ENCODE results near the gene OR3A1.
"Not testable (repeated sequence)": the region's sequence is repeated elsewhere in the genome, so short reads cannot be mapped to it uniquely, and the experiment has no call there.

The OR3A1 gene, protein sequence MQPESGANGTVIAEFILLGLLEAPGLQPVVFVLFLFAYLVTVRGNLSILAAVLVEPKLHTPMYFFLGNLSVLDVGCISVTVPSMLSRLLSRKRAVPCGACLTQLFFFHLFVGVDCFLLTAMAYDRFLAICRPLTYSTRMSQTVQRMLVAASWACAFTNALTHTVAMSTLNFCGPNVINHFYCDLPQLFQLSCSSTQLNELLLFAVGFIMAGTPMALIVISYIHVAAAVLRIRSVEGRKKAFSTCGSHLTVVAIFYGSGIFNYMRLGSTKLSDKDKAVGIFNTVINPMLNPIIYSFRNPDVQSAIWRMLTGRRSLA

DNA sequence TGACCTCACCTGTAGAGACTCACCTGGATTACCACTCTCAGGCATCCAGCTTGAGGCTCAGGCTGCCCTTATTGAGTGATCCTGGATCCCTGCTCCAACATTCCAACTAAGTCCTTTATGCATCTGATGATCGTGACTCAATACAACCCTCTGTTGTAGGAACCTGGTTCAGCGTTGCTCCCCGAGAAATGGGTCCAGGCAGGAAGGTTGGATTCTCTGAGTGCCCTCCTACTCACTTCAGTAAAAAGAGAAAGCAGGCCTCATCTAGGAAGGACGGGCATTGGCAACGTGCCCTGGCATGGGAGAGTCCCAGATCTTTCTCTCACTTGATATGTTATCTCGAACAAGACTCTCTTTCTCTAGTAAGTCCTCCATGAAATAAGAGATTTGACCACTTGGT is at the start of gene OR3A1:
TSS of gene OR3A1 (minus strand) at position 101 of the 400 bp plus-strand sequence. CDS start 5,778 bp downstream, outside the sequence.
- no peak for DNase-seq

DNA sequence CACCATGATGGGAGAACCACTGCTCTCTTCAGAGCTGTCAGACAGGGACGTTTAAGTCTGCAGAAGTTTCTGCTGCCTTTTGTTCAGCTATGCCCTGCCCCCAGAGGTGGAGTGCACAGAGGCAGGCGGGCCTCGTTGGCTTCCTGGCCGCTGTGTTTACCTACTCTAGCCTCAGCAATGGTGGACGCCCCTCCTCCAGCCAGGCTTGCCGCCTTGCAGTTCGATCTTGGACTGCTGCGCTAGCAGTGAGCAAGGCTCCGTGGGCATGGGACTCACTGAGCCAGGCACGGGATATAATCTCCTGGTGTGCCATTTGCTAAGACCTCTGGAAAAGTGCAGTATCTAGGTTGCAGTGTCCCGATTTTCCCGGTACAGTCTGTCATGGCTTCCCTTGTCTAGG is 44.6 kb upstream of the OR3A1 start:
- not testable (repeated sequence) for DNase-seq

DNA sequence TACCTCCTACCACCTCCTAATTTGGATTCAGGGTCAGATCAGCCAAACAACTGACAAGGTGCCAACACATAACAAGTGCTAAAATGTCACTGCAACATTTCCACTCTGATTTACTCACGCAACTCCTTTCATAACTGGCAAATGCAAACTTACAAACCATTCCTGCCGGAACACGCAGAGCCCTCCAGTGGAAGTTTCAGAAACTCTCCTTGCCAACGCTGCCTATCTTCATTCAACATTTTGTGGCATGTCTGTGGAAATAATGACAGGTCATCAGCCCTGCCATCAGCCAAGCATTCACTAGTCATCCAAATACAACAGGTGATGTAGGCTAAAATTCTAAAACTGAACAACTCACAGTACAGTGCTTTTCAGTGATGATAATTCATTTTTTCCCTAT is 37.7 kb upstream of the OR3A1 start:
- no peak for DNase-seq

DNA sequence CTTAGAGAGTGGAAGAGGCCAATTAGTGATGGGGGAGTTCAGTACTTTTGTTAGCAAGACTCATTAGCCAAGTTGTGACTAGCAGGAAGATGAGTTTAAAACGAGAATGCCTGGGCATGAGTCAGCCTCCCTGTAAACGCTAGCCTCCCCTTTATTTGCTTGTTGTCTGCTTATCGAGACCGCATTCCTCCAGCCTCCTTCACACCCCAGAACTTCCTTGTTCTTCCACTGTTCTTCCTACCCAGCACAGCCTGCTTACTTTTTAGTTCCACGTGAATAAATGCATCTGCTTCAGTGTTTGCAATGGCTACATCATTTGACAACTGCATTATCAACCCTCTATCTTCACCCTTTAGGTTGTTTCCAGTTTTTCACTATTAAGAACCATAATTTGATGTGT is 20.2 kb upstream of the OR3A1 start:
- no peak for DNase-seq

DNA sequence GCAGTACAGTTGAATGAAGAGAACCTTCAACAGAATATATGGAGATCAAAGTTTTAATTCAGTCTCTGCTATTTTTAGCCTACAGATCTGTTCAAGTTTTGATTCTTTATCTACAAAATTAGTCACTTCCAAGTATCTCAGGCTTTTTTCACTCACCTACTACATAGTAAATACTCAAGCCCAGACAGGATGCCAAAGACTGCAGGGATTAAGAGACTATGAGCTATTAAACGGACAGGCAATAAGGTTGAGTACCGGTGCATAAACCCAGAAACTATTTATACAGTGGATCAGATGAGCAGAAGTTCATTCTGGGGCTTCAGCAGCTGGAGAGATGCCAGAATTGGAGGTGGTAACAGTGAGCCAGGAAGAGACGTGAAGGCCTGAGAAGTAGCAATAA is 18.7 kb upstream of the OR3A1 start:
- DNase-seq, result no peak

DNA sequence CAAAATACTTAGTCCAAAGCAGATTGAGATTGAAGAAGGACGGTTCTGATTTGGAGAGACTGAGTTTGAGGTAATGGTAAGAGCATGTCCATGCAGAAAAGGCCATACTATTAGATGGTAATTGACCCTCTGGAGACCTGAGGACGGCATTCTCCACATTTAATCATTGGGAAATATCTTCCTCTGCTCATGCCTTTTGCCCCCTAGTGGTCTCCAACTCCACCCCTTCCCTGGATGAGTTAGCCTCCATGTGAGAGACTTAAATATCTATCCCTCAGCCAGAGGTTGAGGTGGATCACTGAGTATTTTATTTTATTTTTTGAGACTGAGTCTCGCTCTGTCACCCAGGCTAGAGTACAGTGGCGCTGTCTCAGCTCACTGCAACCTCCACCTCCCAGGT is 10.4 kb upstream of the OR3A1 start:
- DNase-seq, result no peak

DNA sequence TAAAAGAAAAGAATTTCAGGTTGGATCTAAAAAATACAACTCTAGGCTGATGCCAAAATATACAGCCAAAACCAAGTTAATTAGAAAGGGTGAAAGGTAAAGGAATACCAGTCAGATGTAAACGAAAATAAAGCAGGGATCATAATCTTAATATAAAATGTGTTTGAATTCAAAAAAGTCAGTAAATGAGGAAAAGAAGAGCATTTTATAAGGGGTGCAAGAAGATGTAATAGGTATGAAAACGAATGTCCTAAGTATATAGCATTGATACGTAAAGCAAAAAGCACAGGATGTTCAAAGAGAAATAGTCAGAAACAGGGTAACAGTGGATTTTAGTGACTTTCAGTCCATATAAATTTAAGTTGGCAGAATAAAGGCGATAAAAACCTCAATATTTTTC is 2.5 kb downstream of the OR3A1 start:
- no peak for DNase-seq

DNA sequence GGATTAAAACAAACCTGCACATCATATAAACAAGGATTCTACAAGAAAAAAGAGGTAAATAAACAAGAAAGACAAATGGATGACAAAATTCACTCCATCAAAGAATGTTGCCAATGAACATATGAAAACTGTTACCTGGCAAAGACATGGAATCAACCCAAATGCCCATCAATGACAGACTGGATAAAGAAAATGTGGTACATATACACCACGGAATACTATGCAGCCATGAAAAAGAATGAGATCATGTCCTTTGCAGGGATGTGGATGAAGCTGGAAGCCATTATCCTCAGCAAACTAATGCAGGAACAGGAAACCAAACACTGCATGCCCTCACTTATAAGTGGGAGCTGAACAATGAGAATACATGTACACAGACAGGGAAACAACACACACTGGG is 4.6 kb downstream of the OR3A1 start:
- DNase-seq, result not testable (repeated sequence)

DNA sequence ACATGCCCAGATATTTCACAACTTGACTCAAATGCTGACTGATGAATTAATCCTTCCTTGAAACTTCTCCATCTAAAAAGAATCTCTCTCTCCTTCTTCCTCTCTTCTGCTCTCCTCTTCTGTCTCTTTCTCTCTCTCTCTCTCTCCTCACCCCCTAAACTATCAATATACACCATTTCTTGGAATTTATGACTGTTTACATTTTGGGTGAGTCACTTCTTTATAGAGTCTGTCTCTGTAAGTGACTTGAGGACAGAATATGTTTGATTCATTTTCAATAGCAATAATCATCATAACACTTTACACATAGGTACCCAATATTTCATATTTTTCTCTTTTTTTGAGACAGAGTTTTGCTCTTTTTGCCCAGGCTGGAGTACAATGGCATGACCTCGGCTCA is 15.3 kb downstream of the OR3A1 start:
- no peak for DNase-seq

DNA sequence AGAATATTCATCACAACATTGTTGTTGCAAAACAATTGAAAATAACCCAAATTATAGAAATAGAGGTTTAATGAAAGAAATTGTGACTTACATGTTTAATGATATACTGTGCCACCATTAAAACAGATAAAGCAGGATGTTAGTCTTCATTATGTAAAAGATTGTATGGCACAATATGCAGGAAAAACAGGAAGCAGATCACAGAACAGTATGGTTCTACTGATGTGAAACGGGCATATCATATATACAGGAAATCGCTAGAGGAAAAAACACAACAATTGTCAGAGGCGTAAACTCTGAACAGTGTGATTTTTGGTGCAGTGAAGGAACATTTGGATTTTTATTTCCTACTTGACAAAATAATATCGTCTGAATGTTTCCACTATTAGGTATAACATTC is 22.0 kb downstream of the OR3A1 start:
- no peak for DNase-seq

DNA sequence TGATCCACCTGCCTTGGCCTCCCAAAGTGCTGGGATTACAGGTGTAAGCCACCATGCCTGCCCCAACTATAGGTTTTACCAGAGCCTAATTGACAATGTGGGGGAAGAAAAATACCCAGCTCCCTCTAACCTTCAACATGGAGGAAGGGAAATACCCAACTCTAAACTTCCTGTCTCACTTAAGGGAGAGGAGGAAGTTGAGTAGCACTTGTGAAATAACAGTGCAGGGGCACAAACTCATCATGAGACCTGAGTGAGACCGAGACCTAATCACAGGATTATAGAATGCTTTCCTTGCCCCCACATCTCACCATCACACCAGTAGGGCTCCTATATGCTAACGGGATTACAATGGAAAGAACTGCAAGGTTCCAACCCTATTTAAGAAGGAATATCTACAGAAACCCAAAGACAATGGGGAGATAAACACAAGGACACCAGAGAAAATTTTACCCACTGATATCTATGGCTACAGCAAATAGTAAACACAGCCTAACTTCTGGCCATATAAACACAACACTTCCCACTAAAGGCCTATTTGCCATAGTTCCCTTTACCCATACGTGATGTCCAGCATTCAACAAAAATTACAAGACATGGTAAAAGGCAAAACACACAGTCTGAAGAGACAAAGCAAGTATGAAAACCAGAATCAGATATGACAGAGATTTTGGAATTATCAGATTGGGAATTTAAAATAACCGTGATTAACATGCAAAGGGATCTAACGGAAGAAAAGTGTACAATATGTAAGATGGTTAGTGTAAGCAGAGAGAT is 26.9 kb downstream of the OR3A1 start:
- DNase-seq, result no peak

DNA sequence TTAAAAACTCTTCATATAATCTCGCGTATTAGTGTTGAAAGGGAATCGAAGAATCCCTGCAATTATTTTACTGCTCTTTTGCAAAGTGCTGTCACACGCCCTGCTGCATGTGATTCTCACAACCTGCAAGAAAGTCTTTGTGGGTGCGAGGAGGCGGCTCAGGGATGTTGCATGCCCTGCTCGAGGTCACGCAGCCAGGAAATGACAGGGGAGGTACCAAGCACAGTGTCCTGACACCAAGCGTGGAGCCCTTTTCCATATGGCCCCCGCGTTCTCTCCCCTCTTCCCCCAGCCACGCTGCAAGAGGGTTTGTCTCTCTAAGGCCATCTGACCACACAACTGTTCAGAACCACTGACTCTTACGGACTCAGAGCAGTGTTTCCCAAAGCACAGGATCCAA is 37.6 kb downstream of the OR3A1 start:
- DNase-seq, result no peak

DNA sequence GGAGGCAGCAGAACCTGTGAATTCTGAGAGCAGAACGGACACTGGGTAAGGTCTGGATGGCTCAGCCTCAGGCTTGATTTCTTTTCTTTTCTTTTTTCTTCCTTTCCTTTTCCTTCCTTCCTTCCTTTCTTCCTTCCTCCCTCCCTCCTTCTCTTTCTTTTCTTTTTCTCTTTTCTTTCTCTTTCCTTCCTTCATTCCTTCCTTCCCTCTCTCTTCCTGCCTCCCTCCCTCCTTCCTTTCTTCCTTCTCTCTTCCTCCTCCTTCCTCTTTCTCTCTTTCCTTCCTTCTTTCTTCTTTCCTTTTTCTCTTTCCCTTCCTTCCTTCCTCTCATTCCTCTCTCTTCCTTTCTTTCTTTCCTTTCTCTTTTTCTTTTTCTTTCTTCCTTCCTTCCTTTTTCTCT is 38.0 kb downstream of the OR3A1 start:
- no peak for DNase-seq

DNA sequence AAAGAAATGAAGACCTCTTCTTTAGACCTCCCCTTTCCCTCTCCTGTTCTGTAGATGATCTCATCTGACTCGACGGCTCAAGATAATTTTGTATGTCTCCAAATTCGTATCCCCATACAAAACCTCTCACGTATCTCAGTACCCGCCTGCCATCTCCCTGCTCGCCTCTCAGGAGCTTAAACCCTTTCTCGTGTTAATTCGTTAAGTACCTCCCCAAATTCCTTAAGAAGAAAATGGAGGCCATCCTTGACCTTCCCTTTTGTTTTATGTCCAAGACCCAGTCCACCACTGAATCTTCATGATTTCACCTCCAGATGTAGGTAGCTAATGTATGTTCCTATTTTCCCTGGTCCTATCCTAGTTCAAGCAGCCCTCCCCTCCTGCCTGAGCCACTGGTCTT is 41.6 kb downstream of the OR3A1 start:
- no peak for DNase-seq

DNA sequence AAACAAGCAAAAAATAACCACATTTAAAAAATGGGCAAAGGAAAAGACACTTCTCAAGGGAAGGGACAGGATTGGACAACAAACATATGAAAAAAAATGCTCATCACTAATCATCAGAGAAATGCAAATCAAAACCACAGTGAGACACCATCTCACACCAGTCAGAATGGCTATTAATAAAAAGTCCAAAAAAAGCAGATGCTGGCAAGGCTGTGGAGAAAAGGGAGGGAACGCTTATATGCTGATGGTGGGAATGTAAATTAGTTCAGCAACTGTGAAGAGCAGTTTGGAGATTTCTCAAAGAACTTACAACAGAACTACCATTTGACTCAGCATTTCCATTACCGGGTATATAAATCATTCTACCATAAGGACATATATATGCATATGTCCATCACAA is 49.1 kb downstream of the OR3A1 start:
- not testable (repeated sequence) for DNase-seq

DNA sequence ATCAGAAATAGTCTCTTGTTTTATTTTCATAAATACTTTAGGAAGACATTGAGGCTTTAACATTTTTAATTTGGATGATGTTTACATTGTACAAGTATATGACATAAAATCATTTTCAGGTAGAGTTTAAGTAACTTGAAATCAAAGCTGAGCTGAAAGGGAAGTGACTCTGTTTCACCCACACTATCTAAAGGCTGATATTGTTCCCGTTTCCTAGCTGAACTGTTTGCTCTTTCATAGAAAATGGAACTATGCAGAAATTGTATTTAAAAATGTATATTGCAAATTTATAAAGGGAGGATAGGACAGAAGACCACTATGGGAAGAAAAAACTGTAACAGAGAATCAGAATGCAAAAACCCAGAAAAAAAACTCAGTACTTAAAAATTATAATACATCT is 53.3 kb downstream of the OR3A1 start:
- not testable (repeated sequence) for DNase-seq

DNA sequence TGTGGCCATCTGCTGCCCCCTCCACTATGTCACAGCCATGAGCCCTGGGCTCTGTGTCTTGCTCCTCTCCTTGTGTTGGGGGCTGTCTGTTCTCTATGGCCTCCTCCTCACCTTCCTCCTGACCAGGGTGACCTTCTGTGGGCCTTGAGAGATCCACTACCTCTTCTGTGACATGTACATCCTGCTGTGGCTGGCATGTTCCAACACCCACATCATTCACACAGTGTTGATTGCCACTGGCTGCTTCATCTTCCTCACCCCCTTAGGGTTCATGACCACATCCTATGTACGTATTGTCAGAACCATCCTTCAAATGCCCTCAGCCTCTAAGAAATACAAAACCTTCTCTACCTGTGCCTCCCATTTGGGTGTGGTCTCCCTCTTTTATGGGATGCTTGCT is 57.1 kb downstream of the OR3A1 start:
- DNase-seq, result not testable (repeated sequence)

Measured in NCI-H2171 treated with DMSO at 0.1 percent for 48 hours (cell line).